ENCODE results near the gene ZBTB9.

ZBTB9 gene

GRCh38 chr6:33454009-33454946 is at the start of gene ZBTB9 (continued):
- TF ChIP-seq ZNF639 (tag by site-specific recombination; IDR thresholded peaks at IDR 0.05) = peak; percentile 56
- peak; percentile 94 for TF ChIP-seq ZNF561 (tag by site-specific recombination; IDR thresholded peaks at IDR 0.05; ENCODE audit: borderline replicate concordance)
- peak; percentile 77 for TF ChIP-seq EGR2 (tag by site-specific recombination; IDR thresholded peaks at IDR 0.05; ENCODE audit: low read depth)
- TF ChIP-seq FEZF1 (tag by site-specific recombination; IDR thresholded peaks at IDR 0.05) = no peak
- peak; percentile 94 for TF ChIP-seq ZBTB20 (tag by site-specific recombination; IDR thresholded peaks at IDR 0.05)
- TF ChIP-seq, protein P1, sequence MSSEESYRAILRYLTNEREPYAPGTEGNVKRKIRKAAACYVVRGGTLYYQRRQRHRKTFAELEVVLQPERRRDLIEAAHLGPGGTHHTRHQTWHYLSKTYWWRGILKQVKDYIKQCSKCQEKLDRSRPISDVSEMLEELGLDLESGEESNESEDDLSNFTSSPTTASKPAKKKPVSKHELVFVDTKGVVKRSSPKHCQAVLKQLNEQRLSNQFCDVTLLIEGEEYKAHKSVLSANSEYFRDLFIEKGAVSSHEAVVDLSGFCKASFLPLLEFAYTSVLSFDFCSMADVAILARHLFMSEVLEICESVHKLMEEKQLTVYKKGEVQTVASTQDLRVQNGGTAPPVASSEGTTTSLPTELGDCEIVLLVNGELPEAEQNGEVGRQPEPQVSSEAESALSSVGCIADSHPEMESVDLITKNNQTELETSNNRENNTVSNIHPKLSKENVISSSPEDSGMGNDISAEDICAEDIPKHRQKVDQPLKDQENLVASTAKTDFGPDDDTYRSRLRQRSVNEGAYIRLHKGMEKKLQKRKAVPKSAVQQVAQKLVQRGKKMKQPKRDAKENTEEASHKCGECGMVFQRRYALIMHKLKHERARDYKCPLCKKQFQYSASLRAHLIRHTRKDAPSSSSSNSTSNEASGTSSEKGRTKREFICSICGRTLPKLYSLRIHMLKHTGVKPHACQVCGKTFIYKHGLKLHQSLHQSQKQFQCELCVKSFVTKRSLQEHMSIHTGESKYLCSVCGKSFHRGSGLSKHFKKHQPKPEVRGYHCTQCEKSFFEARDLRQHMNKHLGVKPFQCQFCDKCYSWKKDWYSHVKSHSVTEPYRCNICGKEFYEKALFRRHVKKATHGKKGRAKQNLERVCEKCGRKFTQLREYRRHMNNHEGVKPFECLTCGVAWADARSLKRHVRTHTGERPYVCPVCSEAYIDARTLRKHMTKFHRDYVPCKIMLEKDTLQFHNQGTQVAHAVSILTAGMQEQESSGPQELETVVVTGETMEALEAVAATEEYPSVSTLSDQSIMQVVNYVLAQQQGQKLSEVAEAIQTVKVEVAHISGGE (tag by site-specific recombination; conservative IDR thresholded peaks at IDR 0.05; ENCODE audit: low read depth) = peak; percentile 88
- no peak for TF ChIP-seq SALL2 (tag by site-specific recombination; IDR thresholded peaks at IDR 0.05; ENCODE audit: borderline replicate concordance)
- TF ChIP-seq ZBTB8A (tag by site-specific recombination; IDR thresholded peaks at IDR 0.05) = peak; percentile 88
- peak; percentile 93 for TF ChIP-seq ZNF600 (tag by site-specific recombination; IDR thresholded peaks at IDR 0.05)
- 0 out of 2 replicates have a peak, but pooled peaks have one; percentile 58 for TF ChIP-seq ZNF121 (tag by site-specific recombination; IDR thresholded peaks at IDR 0.05)
- peak; percentile 87 for TF ChIP-seq ZSCAN30 (tag by site-specific recombination; IDR thresholded peaks at IDR 0.05)
- TF ChIP-seq, protein P2, sequence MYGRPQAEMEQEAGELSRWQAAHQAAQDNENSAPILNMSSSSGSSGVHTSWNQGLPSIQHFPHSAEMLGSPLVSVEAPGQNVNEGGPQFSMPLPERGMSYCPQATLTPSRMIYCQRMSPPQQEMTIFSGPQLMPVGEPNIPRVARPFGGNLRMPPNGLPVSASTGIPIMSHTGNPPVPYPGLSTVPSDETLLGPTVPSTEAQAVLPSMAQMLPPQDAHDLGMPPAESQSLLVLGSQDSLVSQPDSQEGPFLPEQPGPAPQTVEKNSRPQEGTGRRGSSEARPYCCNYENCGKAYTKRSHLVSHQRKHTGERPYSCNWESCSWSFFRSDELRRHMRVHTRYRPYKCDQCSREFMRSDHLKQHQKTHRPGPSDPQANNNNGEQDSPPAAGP (tag by site-specific recombination; IDR thresholded peaks at IDR 0.05) = peak; percentile 73; the same call in 1 of the 2 replicates
- peak; percentile 43; the same call in 1 of the 2 replicates for TF ChIP-seq ZNF18 (tag by site-specific recombination; IDR thresholded peaks at IDR 0.05)
- 0 out of 2 replicates have a peak, but pooled peaks have one; percentile 18 for TF ChIP-seq MZF1 (tag by site-specific recombination; IDR thresholded peaks at IDR 0.05; ENCODE audit: borderline replicate concordance)
- no peak for TF ChIP-seq ZNF571 (tag by site-specific recombination; IDR thresholded peaks at IDR 0.05)
- TF ChIP-seq ZFHX2 (tag by site-specific recombination; conservative IDR thresholded peaks at IDR 0.05) = peak; percentile 79
- TF ChIP-seq WT1 (tag by site-specific recombination; IDR thresholded peaks at IDR 0.05) = peak; percentile 62; the same call in 1 of the 2 replicates
- TF ChIP-seq ZNF354C (tag by site-specific recombination; IDR thresholded peaks at IDR 0.05; ENCODE audit: borderline replicate concordance, low read depth) = no peak
- TF ChIP-seq ZNF2 (tag by site-specific recombination; IDR thresholded peaks at IDR 0.05) = peak; percentile 86; the same call in 1 of the 2 replicates
- no peak for TF ChIP-seq TCF7L2 (IDR thresholded peaks at IDR 0.05; ENCODE audit: borderline replicate concordance, low read depth, low read length)
- TF ChIP-seq KLF9 (tag by site-specific recombination; IDR thresholded peaks at IDR 0.05; ENCODE audit: low read depth) = peak; percentile 96
- peak; percentile 48; the same call in 1 of the 2 replicates for TF ChIP-seq GLIS1 (tag by site-specific recombination; IDR thresholded peaks at IDR 0.05)
- TF ChIP-seq PATZ1 (tag by site-specific recombination; IDR thresholded peaks at IDR 0.05) = peak; percentile 98
- TF ChIP-seq, protein P3, sequence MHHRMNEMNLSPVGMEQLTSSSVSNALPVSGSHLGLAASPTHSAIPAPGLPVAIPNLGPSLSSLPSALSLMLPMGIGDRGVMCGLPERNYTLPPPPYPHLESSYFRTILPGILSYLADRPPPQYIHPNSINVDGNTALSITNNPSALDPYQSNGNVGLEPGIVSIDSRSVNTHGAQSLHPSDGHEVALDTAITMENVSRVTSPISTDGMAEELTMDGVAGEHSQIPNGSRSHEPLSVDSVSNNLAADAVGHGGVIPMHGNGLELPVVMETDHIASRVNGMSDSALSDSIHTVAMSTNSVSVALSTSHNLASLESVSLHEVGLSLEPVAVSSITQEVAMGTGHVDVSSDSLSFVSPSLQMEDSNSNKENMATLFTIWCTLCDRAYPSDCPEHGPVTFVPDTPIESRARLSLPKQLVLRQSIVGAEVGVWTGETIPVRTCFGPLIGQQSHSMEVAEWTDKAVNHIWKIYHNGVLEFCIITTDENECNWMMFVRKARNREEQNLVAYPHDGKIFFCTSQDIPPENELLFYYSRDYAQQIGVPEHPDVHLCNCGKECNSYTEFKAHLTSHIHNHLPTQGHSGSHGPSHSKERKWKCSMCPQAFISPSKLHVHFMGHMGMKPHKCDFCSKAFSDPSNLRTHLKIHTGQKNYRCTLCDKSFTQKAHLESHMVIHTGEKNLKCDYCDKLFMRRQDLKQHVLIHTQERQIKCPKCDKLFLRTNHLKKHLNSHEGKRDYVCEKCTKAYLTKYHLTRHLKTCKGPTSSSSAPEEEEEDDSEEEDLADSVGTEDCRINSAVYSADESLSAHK (tag by site-specific recombination; IDR thresholded peaks at IDR 0.05) = peak; percentile 16; the same call in 1 of the 2 replicates
